Measurements from ENCODE around the gene ZNF527. TPM values are rescaled to one million over a fixed set of nuclear protein-coding genes. Genes with fewer than 3 reads are reported as not detected.

ZNF527 gene
- total and polyA plus RNA-seq, 9 of the 15 experiments (the other 6 are each of a cell fraction or from before 2014, with no cell fraction given): 0.18 to 1.4 (median 0.86) TPM

- no peak for ATAC-seq
- no peaks in the 10 kb centered on the region for H3K9me1 ChIP-seq (ENCODE audit: control insufficient read depth, insufficient read depth, low read length)
- TF ChIP-seq NCOA4 (IDR thresholded peaks at IDR 0.05; ENCODE audit: partially characterized antibody): no peak
- no peak for TF ChIP-seq GATAD2A (IDR thresholded peaks at IDR 0.05)
- no peak for TF ChIP-seq ZNF444 (CRISPR knock-in tag; IDR thresholded peaks at IDR 0.05)
- TF ChIP-seq, protein P1, sequence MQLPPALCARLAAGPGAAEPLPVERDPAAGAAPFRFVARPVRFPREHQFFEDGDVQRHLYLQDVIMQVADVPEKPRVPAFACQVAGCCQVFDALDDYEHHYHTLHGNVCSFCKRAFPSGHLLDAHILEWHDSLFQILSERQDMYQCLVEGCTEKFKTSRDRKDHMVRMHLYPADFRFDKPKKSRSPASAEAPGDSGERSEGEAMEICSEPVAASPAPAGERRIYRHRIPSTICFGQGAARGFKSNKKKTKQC (CRISPR knock-in tag; IDR thresholded peaks at IDR 0.05): no peak
- TF ChIP-seq CHCHD3 (CRISPR knock-in tag; IDR thresholded peaks at IDR 0.05): no peak
- TF ChIP-seq ZNF12 (CRISPR knock-in tag; IDR thresholded peaks at IDR 0.05): no peak
- TF ChIP-seq SRSF7 (optimal IDR thresholded peaks at IDR 0.05; ENCODE audit: low read depth, low read length): no peak
- no peak for TF ChIP-seq SMAD4 (CRISPR knock-in tag; conservative IDR thresholded peaks at IDR 0.05)
- TF ChIP-seq NR4A1 (CRISPR knock-in tag; IDR thresholded peaks at IDR 0.05): no peak
- no peak for TF ChIP-seq NR4A1 (tag; IDR thresholded peaks at IDR 0.05)
- no peak for TF ChIP-seq TEAD4 (IDR thresholded peaks at IDR 0.05; ENCODE audit: low read length)
- no peak for TF ChIP-seq TEAD4 (CRISPR knock-in tag; IDR thresholded peaks at IDR 0.05; ENCODE audit: borderline replicate concordance)
- TF ChIP-seq PHB2 (IDR thresholded peaks at IDR 0.05; ENCODE audit: low read depth): no peak
- no peak for TF ChIP-seq TCF7L2 (IDR thresholded peaks at IDR 0.05; ENCODE audit: low read depth, low read length)
- no peak for TF ChIP-seq XRCC3 (IDR thresholded peaks at IDR 0.05)
- TF ChIP-seq ZNF431 (CRISPR knock-in tag; IDR thresholded peaks at IDR 0.05): no peak
- TF ChIP-seq, protein P2, sequence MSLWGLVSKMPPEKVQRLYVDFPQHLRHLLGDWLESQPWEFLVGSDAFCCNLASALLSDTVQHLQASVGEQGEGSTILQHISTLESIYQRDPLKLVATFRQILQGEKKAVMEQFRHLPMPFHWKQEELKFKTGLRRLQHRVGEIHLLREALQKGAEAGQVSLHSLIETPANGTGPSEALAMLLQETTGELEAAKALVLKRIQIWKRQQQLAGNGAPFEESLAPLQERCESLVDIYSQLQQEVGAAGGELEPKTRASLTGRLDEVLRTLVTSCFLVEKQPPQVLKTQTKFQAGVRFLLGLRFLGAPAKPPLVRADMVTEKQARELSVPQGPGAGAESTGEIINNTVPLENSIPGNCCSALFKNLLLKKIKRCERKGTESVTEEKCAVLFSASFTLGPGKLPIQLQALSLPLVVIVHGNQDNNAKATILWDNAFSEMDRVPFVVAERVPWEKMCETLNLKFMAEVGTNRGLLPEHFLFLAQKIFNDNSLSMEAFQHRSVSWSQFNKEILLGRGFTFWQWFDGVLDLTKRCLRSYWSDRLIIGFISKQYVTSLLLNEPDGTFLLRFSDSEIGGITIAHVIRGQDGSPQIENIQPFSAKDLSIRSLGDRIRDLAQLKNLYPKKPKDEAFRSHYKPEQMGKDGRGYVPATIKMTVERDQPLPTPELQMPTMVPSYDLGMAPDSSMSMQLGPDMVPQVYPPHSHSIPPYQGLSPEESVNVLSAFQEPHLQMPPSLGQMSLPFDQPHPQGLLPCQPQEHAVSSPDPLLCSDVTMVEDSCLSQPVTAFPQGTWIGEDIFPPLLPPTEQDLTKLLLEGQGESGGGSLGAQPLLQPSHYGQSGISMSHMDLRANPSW (CRISPR knock-in tag; IDR thresholded peaks at IDR 0.05): no peak
- no peak for TF ChIP-seq PTBP1 (IDR thresholded peaks at IDR 0.05; ENCODE audit: low read depth, low read length)
Observed at GRCh38 chr19:37355901-37356300, 15.0 kb upstream of the ZNF527 start.

More at GRCh38 chr19:37355901-37356300, 15.0 kb upstream of the ZNF527 start:
- ChIA-PET CTCF (ENCODE audit: low intra/inter-chr PET ratio) (no interaction called here), POLR2A (no interaction called here)
- intact Hi-C loops (cut with micrococcal nuclease): no loop called here
- H3K36me3 ChIP-seq (ENCODE audit: control insufficient read depth, insufficient read depth, low read length): no peaks in the 10 kb centered on the region
- H3K79me2 ChIP-seq (ENCODE audit: control insufficient read depth, insufficient read depth, low read length): no peaks in the 10 kb centered on the region
- H3K4me2 ChIP-seq (ENCODE audit: insufficient read depth, low read length): no peak overlapping the region
- no peaks in the 10 kb centered on the region for H3K4me1 ChIP-seq (replicated peaks in 1 of 2; ENCODE audit: control insufficient read depth in 2 of 2, insufficient read depth in 2 of 2, low read length in 2 of 2)
- no peak overlapping the region for H2AFZ ChIP-seq (ENCODE audit: low read depth, low read length)
- 3% methylated on average over 4 of the region's 4 CpGs for WGBS (ENCODE audit: insufficient coverage, low coverage, missing lambda C conversion rate)
- no peaks in the 10 kb centered on the region for H4K20me1 ChIP-seq (replicated peaks; ENCODE audit: control insufficient read depth, insufficient read depth, low read length)
- H3K27me3 ChIP-seq (ENCODE audit: control insufficient read depth in 2 of 2, insufficient read depth in 2 of 2, low read length in 2 of 2): no peaks in the 10 kb centered on the region
- H3K4me3 ChIP-seq: no peak overlapping the region
- FAIRE-seq (no peak), DNase-seq (ENCODE audit: extremely low read depth in 1 of 4, low spot score in 3 of 4) (no peak)
- BruUV-seq (replicated peaks): no TSS peak
- no peaks in the 10 kb centered on the region for H3K9me3 ChIP-seq (replicated peaks; ENCODE audit: control insufficient read depth, insufficient read depth, low read depth, low read length)
- in situ Hi-C loops (cut with MboI): no loop called here
- H3K9ac ChIP-seq (ENCODE audit: insufficient read depth in 1 of 2, low read depth in 2 of 2, low read length in 2 of 2): no peak overlapping the region
- H3K27ac ChIP-seq (ENCODE audit: extremely low read depth, low read depth, low read length): no peak overlapping the region

All from K562 (cell line).